Skin of body (tissue), 2 donors: Measurements from ENCODE around the gene AGO4. TPM values are rescaled to one million over a fixed set of nuclear protein-coding genes. Genes with fewer than 3 reads are reported as not detected.
"Not testable (repeated sequence)": the region's sequence is repeated elsewhere in the genome, so short reads cannot be mapped to it uniquely, and the experiment has no call there.

Source experiments
- DNase-seq: peaks from one replicate; lab custom pipeline; 2025; lab: John Stamatoyannopoulos, UW
- total RNA-seq: library from RNA; depleted of rRNA; stranded (reverse); fragments of >200 nt; gene quantifications from one replicate; pipeline ENCODE4 v1.2.3, GENCODE V29; 2014

Gene AGO4
- total RNA-seq, 1 donor from 2014 or later, result 21.6 TPM

DNA sequence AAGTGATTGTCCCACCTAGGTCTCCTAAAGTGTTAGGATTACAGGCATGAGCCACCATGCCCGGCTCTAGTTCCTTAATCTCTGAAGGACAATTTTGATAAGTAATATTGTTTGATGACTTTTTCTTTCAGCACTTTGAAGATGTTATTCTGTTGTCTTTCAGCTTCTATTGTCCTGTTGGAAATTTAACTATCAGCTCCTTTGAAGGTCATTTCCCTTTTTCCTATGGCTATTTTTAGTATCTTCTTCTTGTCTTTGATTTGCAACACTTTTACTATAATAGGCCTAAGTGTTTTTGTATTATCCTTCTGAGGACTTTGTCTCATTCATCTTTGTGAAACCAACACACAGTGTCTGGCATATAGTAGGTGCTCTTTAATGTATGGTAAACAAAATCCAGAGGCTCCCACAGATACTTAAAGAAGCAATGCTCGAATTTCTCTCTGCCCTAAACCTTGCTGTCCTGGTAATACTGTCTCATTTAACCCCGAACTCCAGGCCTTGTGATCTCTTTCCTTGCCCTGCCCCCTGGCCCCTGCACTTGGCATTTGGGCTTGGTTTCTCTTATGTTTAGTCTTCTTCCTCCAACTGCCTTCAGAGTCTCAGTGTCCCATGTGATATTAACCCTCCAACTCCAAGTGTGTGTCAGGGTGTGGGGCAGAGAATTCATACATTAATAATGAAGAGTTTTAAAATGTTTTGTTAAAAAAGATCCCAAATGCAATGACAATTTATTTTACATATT, 56.2 kb downstream of the AGO4 start:
- no peak for DNase-seq

DNA sequence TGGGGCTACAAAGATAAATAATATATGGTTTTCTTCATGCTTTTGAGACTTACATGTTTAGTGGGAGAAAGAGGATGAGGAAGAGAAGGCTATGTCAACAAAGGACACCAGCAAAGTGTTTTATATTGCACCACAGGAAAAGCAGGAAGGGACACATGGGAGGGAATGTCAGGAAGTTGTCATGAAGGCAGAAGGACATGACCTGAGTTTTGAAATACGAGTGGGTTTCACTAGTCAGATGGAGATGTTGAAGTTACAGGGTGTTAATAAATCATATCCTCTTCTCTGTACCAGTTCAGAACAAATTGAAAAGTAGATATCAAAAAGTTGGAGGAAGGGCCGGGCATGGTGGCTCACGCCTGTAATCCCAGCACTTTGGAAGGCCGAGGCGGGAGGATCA, 57.0 kb downstream of the AGO4 start:
- no peak for DNase-seq

DNA sequence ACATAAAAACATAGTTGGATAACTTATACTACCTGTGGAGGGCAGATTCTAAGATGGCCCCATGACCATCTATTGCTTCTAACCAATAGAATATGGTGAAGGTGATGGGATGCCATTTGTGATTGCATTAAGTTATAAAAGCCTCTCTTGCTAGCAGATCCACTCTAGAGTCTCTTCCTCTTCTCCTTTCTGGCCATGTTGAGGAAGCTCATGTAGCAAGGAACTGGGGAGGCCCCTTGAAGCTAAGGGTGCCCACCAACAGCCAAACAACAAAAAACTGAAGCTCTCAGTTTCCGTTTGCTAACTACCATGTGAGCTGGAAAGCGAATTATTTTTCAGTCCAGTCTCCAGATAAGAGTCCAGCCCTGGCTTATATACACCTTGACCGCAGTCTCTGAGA, 59.2 kb downstream of the AGO4 start:
- no peak for DNase-seq

DNA sequence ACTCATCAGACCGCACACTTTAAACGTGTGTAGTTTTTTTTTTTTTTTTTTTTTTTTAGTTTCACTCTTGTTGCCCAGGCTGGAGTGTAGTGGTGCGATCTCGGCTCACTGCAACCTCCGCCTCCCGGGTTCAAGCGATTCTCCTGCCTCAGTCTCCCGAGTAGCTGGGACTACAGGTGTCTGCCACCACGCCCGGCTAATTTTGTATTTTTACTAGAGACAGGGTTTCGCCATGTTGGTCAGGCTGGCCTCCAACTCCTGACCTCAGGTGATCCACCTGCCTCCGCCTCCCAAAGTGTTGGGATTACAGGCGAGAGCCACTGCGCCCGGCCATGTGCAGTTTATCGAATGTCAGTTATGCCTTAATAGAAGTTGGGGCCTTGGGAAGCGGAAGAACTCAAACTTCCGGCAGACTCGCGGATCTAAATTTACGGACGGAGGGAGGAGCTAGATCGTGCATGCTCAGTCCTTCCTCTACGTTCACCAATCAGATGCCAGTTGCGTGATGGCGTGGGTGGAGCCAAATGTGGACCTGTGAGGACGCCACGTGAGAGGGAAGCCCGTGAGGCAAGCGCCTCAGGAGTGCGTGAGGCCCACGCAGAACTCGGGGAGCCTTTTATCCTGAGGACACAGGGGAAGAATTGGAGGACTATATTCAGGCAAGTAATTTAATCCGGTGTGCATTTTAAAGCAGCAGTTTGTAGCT, 61.6 kb downstream of the AGO4 start:
- DNase-seq, result not testable (repeated sequence)

DNA sequence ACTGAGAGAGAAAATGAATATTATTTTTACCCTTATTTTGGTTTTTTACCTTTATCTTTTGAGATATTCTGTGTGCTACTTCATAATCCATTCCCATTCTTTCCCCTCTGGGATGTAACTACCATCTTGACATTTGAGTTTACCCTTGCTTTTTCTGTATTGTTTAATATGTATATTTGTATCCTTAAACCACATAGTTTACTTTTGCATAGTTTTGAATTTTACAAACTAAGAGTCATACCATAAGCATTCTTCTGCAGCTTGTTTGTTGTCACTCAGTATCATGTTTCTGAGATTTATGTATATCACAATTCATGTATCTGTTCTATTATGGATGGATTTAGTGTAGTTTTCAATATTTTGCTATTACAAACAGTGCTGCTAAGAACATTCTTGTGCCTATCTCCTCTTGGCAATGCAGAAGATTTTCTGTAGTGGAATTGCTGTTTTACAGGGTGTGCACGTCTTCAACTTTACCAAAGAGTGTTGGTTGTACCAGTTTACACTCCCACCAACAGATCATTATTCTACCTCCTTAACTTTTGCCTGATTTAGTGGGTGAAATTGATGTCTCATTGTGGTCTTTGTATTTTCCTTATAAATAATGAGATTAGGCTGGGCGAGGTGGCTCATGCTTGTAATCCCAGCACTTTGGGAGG, 63.0 kb downstream of the AGO4 start:
- DNase-seq, result no peak

DNA sequence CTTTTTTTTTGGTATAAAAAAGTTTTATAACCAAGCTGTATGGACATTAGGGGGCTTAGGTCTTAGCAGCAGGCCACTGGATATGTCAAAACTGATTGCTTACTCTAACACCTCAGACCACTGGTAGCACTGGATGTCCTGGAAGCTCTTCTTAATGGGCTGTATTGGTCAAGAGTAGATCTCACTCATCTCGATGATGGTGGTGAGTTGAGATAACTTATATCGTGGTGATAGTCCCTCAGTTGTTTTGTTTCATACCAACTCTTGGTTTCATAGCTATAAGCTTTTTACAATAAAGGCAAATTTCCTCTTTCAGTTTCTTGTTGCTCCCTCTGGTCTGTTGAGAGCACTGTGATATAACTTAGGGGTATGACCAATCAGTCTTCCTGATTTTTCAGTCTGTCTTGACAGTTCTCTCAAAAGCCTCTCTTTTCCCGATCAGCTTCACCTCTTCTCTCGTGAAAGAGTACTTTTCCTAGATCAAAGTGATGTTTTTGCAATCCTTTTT, 65.5 kb downstream of the AGO4 start:
- no peak for DNase-seq

DNA sequence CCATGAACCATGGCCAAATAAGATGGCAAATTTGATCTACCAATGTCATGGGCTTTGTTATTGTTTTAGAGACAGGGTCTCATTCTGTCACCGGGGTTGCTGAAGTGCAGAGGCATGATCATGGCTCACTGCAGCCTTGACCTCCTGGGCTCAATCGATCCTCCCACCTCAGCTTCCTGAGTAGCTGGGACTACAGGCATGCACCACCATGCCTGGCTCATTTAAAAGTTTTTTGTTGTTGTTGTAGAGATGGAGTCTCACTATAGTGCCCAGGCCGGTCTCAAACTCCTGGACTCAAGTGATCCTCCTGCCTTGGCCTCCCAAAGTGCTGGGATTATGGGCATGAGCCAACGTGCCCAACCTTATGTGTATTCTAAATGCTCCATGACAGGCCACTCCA, 66.3 kb downstream of the AGO4 start:
- DNase-seq, result not testable (repeated sequence)

DNA sequence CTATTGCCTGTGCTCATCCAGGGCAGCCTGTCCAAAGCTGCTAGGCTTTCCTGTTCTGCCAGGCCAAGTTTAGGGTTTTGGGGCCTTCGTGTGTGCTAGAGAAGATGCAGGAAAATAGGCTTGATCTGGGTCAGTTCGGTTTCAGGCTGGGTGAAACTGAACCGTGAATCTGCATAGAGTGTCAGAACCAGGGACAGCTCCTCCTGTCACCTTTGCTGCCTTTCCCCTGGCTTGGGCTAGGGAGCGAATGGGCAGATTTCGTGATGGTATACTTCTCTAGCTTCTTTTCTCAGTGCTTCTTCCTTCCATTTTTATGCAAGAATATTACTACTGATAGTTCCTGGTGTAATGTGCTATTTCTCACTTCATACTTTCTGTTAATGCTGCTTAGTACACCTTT, 69.2 kb downstream of the AGO4 start:
- no peak for DNase-seq

DNA sequence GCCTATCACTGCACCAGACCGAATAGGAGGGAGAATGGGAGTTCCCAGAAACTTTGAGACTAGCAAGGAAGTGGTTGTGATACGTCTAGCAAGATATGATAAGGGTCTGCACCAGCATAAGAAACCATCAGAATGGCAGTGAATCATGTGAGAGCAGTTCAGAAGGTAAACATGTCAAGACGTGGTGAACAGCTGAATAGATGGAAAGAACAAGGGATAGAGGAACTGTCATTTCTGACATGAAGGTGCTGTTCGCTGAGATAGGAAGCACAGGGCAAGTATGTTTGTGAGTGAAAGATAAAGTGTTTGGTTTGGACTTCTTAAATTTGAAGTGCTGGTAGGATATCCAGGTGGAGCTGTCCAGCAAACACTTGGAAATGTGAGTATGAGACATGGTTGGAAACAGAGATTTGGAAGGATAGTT, 74.0 kb downstream of the AGO4 start:
- no peak for DNase-seq

DNA sequence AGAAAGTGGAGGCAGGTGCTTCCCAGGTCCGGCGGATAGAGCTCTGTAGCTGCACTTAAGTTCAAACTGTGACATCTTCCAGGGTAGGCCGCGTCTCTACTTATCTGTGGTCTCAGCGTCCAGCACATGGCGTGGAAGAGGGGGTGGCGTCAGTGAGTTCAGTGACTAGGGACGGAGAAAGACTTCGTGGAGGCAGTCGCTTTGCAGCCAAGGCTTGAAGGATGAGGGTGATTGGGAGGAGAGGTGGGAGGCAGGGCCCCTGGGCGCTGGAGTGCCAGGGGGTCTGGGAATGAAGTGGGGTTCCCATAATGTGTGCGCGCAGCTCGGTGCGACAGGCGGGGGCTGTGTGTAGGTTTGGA, 74.7 kb downstream of the AGO4 start:
- DNase-seq, result no peak

DNA sequence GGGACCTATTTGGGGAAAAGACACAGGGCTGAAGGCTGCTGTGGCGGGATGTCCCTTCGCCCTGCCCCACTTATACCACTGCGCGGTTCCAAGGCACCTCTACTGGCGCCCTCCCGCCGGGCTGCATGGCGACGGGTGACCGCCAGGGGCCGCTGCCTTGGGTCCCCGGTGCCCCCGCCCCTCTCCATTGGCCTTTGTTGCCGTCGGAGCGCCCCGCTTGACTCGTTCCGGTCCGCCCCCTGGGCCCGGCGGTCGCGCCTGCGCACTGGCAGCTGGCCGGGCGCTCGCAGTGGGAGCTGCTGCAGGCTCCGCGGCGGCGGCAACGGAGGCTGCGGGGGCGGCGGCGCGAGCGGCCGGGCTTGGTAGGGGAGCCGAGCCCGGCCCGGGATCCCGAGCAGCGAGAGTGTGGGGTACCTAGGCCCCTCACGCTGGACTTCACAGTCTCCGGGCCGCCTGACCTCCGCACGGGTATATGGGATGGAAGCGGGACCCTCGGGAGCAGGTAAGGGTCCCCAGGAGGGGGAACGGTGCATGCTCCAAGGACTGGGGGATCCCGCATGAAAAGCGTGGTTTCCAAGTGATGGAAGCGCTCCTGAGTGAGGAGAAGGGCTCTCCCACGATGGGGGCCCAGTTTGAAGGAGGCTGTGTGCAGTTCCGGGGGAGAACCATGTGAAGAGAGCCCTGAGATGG, 75.3 kb downstream of the AGO4 start, which contains the start of gene AGO1:
Gene AGO1, plus strand, starts transcription at position 265 of the 690 bp plus-strand sequence. Its CDS starts 213 bp downstream, at position 478.
- DNase-seq, result peak; percentile 83

DNA sequence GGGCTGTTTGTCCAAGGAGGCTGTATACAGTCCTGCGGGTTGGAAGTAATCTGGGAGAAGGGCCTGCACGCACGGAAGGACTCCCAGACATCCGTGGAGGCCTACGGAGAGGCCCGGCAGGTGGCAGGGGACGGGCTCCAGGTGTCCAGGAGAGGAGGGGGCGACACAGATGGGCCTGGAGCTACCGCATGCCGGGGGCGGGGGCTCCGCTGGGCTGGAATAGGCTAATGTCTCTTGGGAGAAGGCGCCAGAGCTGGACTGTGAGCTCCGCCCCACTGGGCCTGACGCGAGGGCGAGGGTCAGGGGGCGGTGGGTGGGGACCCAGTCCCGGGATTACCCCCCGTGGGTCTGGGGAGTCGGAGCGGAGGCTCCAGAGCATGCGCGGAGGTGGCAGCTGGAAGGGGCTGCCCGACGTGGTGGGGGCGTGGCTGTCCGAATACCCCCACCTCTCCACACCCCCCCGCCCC, 75.9 kb downstream of the AGO4 start:
- no peak for DNase-seq

DNA sequence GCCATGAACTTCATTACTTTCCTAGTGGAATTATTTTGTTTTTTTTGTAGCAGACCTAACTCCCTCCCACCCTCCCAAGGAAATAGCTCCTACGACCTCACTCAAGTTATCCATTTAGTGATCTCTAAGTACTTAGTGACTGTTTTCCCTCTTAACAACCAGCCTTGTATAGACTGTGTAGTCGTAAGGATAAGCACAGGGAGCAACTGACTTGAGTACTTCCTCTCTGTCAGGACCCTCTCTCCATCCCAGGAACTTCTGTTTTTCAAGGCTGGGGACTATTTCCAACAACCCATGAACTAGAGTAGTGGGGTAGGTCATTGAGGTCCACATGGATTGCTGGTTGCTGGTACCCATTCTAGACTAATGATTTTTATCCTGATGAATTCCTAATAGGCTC, 77.1 kb downstream of the AGO4 start:
- no peak for DNase-seq

DNA sequence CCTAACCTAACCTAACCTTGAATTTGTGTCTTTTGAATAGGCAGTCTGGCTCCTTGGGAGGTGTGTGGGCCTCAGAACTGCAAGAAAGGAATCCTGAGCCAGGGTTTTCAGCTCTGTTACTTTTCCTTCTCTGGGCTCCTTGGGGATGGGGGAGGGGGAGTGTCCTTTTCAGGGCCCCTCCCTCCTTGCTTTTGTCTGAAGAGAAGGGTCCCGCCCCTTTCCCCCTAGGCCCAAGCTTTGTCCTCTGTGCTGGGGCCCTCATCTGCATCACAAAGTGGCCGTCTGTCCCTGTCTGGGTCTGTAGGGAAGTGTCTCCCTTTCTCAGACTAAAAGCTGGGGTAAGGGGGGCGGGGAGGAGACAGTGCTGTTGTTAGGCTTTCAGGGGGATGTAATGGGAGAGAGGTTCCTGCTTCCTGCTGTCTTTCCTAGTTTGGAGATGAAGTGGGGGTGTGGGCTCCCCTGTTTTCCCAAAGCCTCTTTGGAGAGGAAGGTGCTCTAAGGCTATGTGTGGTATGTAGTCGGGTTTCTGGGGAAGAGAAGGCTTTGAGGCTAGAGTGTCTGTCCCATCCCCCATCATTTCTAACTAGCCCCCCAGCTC, 78.2 kb downstream of the AGO4 start:
- DNase-seq, result no peak

DNA sequence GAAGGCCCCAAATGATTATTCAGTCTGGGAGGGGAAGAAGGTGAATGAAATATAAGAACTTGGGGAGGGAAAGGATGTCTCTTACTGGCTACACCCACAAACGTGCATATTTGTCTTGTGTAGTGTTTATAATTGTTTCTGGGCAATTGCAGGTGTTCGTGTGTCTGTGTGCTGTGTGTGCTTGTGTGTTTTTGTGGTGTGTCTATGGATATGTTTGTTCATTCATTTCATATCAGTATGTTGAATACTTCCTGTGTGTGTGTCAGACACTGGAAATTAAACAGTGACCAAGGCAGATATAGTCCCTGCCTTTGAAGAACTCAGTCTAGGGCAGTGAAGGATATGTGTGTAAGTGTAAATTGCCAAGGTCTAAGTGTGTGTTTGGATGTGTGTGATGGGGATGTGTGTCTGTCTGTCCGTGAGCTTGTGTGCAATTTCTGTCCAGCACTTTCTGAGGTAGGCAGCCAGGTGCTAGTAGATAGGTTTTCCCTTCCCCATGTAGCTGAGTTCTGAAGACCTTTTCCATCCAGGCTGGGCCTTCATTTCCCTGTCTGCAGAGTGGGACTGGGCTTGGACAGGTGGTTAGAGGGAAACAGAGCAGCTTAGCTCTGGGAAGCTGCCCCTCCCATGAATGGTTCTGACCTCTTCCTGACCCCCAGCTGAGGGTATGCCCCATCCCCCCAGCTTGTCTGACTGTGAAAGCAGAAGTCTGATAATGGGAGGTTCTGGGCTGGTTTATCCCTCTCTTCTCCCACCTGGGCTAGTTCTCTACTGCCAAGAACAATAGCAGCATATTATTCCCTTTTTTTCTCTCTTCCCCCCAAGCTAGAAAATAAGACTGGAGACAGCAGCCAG, 79.0 kb downstream of the AGO4 start:
- no peak for DNase-seq

DNA sequence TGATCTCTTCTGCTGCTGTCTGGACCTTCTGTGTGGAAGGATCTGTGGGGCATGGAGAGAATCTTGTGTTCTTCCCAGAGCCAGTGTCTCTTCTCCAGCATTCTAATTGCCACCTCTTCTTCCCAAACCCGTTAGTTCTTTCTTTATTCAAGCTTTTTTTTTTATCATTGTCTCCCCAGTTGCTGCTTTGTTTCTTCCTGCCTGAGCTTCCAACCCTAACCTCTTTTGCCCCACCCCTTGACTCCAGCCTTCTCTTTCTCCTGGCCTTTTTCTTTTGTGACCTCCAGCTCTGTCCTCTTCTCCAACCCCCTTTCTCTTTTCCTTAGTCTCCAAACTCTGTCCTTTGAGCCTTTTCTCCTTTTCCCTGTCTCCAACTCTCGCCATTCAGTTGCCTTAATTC, 79.7 kb downstream of the AGO4 start:
- DNase-seq, result no peak

DNA sequence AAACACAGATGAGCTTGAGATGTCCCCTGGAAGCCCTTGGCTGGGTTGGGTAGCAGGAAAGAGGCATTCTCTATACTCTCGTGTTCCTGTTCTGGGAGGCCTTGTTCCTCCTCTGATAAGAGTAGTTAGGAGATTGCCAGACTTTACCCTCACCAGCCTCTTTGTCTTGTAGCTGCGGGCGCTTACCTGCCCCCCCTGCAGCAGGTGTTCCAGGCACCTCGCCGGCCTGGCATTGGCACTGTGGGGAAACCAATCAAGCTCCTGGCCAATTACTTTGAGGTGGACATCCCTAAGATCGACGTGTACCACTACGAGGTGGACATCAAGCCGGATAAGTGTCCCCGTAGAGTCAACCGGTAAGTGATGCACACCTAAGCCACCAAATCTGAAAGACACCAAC, 80.4 kb downstream of the AGO4 start:
- no peak for DNase-seq

DNA sequence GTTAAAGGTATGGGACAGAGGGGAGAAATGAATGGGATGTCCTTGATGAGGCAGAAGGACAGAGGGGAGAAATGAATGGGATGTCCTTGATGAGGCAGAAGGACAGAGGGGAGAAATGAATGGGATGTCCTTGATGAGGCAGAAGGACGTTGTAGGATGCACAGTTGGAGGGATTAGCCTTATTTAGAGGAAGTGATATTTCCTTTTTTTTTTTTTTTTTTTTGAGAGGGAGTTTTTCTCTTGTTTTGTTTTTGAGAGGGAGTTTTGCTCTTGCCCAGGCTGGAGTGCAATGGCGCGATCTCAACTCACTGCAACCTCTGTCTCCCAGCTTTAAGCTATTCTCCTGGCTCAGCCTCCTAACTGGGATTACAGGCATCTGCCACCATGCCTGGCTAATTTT, 81.2 kb downstream of the AGO4 start:
- not testable (repeated sequence) for DNase-seq

DNA sequence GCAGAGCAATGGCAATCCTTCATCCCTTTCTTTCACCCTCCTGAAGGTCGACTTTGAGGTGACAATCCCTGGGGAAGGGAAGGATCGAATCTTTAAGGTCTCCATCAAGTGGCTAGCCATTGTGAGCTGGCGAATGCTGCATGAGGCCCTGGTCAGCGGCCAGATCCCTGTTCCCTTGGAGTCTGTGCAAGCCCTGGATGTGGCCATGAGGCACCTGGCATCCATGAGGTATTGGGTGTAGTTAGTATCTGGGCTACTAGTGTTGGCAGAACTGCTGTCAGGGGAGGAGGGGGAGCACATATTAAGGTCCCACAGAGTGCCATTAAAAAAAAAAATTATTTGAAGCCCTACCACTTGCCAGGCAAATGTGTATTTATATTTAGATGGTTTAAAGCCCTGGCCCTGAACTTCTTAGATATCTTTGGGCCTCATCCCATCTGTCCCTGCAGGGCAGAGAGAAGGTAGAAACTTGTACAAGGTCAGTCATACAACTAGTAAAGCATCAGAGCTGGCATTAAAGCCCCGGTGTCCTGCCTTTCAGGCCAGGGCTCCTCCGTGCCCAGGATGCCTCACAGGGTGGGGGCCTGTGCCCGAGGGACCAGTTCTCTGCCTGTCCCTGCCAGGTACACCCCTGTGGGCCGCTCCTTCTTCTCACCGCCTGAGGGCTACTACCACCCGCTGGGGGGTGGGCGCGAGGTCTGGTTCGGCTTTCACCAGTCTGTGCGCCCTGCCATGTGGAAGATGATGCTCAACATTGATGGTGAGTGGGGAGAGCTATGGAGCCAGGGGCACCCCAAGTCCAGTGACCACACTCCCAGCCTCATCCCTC, 85.4 kb downstream of the AGO4 start:
- DNase-seq, result no peak
